GM12872 (cell line): ENCODE data around the gene RAB44.

Experiments
- TF ChIP-seq, protein P1 (sequence below): IDR thresholded peaks from 3 replicates; pipeline ENCODE4 v1.5.1; 2011; ENCODE audit warnings: low read depth, mild to moderate bottlenecking, low read length, moderate library complexity; ENCODE audit not compliant: insufficient read depth

RAB44 gene

DNA sequence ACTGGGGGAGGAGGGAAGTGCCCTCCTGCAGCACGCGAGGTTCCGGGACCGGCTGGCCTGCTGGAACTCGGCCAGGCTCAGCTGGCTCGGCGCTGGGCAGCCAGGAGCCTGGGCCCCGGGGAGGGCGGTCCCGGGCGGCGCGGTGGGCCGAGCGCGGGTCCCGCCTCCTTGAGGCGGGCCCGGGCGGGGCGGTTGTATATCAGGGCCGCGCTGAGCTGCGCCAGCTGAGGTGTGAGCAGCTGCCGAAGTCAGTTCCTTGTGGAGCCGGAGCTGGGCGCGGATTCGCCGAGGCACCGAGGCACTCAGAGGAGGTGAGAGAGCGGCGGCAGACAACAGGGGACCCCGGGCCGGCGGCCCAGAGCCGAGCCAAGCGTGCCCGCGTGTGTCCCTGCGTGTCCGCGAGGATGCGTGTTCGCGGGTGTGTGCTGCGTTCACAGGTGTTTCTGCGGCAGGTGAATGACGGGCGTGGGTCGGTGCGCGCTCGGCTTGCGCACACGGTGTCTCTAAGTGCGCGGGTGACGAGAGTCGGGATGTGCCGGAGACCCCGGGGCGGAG, 19.1 kb upstream of the RAB44 start, which contains the start of gene CDKN1A:
Gene CDKN1A (plus strand): TSS at position 227 of the 555 bp plus-strand sequence. CDS start 5,388 bp downstream, outside the sequence.
- TF ChIP-seq, protein P1, sequence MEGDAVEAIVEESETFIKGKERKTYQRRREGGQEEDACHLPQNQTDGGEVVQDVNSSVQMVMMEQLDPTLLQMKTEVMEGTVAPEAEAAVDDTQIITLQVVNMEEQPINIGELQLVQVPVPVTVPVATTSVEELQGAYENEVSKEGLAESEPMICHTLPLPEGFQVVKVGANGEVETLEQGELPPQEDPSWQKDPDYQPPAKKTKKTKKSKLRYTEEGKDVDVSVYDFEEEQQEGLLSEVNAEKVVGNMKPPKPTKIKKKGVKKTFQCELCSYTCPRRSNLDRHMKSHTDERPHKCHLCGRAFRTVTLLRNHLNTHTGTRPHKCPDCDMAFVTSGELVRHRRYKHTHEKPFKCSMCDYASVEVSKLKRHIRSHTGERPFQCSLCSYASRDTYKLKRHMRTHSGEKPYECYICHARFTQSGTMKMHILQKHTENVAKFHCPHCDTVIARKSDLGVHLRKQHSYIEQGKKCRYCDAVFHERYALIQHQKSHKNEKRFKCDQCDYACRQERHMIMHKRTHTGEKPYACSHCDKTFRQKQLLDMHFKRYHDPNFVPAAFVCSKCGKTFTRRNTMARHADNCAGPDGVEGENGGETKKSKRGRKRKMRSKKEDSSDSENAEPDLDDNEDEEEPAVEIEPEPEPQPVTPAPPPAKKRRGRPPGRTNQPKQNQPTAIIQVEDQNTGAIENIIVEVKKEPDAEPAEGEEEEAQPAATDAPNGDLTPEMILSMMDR = no peak

DNA sequence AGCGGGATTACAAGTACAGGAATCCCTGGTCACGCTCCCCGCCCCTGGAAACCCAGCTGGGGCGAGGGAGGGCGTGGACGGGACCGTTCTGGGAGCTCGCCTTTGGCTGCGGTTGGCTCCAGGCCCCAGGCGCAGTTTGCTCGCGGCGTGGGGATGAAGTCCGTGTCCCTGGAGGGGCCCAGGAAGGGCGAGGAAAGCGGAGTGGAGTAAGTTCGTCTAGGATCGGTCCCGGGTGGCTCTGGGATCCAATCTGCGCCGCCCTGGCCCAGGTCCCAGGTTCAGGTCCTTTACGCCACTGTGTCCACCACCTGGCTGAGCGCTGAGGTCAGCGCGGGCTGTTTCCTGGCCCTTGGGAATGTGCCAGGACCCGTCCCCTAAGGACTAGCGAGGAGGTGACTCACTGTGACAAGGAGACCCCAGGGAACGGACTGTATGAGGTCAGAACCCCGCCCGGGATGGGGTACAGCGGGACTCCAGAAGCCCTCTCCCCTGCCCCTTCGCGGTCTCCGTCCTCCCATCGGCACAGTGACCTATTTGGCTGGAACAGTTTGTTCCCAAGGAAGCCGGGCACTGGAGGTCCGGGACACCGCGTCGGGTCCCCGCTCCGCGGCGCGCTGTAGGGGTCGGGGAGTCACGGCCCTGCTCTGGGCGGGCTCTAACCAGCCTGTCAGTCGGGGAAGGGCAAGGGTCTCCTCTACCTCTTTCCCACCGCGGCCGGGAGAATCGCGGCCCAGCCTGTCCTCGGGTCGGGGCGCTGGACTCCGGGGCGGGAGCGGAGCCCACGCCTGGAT, 18.4 kb upstream of the RAB44 start:
- TF ChIP-seq, protein P1 = no peak

DNA sequence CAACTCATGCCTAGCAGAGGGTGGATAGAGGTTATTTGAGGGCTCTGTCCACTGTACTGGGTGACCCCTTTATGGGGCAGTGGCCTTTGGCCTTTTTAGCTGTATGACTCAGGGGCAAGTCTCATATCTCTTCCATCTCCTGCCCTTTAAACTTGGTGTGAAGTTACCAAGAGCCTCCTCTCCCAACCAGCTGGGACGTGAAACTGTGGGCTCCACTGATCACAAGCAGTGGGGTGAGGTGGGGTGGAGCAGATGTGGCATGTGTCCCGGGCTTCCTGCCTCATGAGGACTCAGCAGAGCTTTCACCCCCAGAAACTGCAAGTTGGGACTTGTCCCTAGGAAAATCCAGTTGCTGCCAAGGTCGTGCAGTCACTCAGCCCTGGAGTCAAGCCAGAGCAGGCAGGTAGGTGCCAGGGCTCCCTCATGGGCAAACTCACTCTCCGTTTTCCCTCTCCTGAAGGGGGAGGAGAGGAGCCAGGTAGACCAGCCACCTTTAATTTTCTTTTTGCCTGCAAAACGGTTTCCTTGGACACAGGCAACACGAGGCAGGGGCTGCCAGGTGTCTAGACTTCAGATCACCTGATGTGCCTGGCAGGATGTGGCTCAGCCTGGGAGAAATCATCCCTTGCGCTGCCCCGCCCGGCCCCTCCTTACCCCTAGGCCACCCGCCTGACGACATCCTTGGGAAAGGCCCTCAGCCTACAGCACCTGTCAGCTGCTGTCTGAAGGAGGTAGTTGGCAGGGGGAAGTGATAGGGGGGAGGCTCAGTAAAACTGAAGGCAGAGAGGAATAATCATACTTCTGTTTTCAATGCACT, 15.1 kb upstream of the RAB44 start:
- TF ChIP-seq, protein P1 = no peak

DNA sequence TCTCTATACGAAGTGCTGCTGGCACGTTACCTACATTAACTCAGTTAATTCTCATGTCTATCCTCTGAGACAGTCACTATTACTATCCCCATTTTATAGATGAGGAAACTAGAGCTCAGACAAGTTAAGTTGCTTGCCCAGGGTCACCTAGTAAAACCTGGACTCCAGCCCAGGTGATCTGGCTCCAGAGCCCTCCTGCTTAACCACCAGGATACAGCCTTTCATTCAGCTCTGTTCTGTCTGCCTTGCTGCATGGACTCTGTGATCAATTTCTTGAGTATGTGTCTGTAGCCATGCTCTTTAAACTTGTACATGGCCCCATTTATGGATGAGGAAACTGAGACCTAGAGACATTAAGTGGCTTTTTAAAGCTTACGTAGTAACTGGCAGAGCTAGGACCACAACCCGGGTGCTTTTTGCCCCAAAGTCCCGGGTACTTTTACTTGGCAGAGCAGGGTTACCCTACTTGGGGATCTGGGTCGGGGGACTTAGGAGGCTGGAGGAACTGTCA, 14.4 kb upstream of the RAB44 start:
- TF ChIP-seq, protein P1 = no peak

DNA sequence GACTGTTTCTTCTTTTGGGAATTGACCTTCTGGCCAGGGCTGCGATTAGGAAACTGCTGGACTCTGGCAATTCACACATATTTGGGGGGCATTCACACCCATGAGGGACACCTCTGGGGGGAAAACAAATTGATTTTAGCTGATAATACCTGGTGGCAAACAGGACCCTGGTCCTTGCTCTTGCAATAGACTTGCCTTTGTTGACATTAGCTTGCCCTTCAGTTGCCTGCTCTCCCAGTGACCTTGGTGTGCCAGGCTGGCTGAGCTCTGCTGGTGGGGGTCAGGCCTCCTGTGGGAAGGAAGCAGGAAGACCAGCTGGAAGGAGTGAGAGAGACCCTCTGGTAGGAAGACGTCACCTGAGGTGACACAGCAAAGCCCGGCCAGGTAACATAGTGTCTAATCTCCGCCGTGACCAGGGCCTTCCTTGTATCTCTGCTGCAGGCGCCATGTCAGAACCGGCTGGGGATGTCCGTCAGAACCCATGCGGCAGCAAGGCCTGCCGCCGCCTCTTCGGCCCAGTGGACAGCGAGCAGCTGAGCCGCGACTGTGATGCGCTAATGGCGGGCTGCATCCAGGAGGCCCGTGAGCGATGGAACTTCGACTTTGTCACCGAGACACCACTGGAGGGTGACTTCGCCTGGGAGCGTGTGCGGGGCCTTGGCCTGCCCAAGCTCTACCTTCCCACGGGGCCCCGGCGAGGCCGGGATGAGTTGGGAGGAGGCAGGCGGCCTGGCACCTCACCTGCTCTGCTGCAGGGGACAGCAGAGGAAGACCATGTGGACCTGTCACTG, 13.8 kb upstream of the RAB44 start:
- TF ChIP-seq, protein P1 = no peak

DNA sequence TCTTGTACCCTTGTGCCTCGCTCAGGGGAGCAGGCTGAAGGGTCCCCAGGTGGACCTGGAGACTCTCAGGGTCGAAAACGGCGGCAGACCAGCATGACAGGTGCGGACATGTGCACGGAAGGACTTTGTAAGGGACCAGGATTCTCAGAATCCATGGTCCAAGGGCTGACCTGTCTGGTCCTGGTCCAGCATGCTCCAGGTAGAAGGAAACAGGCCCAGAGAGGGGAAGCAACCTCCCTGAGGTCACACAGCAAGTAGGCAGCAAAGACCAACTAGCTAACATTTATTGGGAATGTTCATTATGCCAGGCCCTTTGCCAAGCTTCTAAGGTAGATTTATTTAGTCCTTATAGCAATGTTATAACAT, 13.2 kb upstream of the RAB44 start:
- TF ChIP-seq, protein P1 = no peak
